ENCODE data around the gene STK32B. TPM values are rescaled to one million over a fixed set of nuclear protein-coding genes. Genes with fewer than 3 reads are reported as not detected.
A peak's percentile ranks its signal among the peaks of the same experiment; 100 is the strongest.

STK32B gene
- total and polyA plus RNA-seq, 2 of the 4 experiments (the other 2 are of a cell fraction), result 5.5 to 6.3 TPM

- Histone ChIP-seq H3K9ac (ENCODE audit: low read depth, low read length) (no peak overlapping the region), H3K18ac (ENCODE audit: low read depth, low read length) (no peak overlapping the region), H3K9me1 (ENCODE audit: insufficient read depth, low read length) (no peaks in the 10 kb centered on the region), H2BK5ac (ENCODE audit: low read depth, low read length, poor library complexity, severe bottlenecking) (no peak overlapping the region), H3K4me3 (ENCODE audit: insufficient read depth, low read depth, low read length) (no peak overlapping the region), H3K14ac (replicated peaks; ENCODE audit: low read depth, low read length) (no peak overlapping the region), H3K9me3 (ENCODE audit: control insufficient read depth, insufficient read depth, low read length) (peaks cover 6% of the 10 kb centered on the region), H2BK20ac (ENCODE audit: low read depth, low read length) (no peak overlapping the region), H3K4me1 (ENCODE audit: control insufficient read depth, insufficient read depth, low read length) (no peaks in the 10 kb centered on the region), H3K56ac (ENCODE audit: extremely low read depth, insufficient read depth, low read length) (no peak overlapping the region), H2BK120ac (ENCODE audit: low read depth, low read length) (no peak overlapping the region), H2BK15ac (ENCODE audit: low read depth, low read length) (no peak overlapping the region), H2AFZ (replicated peaks; ENCODE audit: low read length, poor library complexity) (no peak overlapping the region), H2AK5ac (ENCODE audit: low read depth, low read length) (no peak overlapping the region), H4K5ac (ENCODE audit: low read depth, low read length) (no peak overlapping the region), H4K20me1 (ENCODE audit: insufficient read depth, low read length) (no peaks in the 10 kb centered on the region), H4K8ac (ENCODE audit: low read depth in 2 of 2, low read length in 2 of 2) (no peak overlapping the region), H2AK9ac (replicated peaks; ENCODE audit: low read depth, low read length, poor library complexity) (no peak overlapping the region), H3K27ac (ENCODE audit: insufficient read depth, low read length) (no peak overlapping the region), H3K4me2 (ENCODE audit: low read depth, low read length) (peak overlapping the region; percentile 65; the same call in 1 of the 2 replicates), H3K23ac (ENCODE audit: low read depth, low read length) (no peak overlapping the region), H3K27me3 (ENCODE audit: control insufficient read depth, insufficient read depth, low read length) (no peaks in the 10 kb centered on the region), H4K91ac (ENCODE audit: insufficient read depth, low read depth, low read length) (no peak overlapping the region), H3K36me3 (ENCODE audit: control insufficient read depth, insufficient read depth, low read length) (no peaks in the 10 kb centered on the region), H3K79me1 (ENCODE audit: low read depth in 1 of 2, low read length in 2 of 2) (no peaks in the 10 kb centered on the region), H3K4ac (ENCODE audit: low read depth, low read length) (no peak overlapping the region)
- DNase-seq (no peak), ATAC-seq (ENCODE audit: low read depth) (peak; percentile 65)
- in situ Hi-C loops (cut with MboI; ENCODE audit: low sequenced_read_pairs) (no loop called here), intact Hi-C loops (cut with micrococcal nuclease) (no loop called here), dilution Hi-C loops (cut with HindIII; ENCODE audit: low sequenced_read_pairs, unreplicated experiment) (no loop called here)
- POLR2A ChIA-PET (ENCODE audit: unreplicated experiment), result no interaction called here
- no TSS peak for BruUV-seq (replicated peaks)
- TF ChIP-seq CTCF (conservative IDR thresholded peaks at IDR 0.05; ENCODE audit: low read depth, low read length) (0 out of 2 replicates have a peak, but pooled peaks have one; percentile 4), MAFK (IDR thresholded peaks at IDR 0.05; ENCODE audit: low read depth, low read length) (no peak)
- CTCF ChIA-PET, result interaction anchor here (1.0 to 1.8 kb wide), 3 partner anchors 10 to 359 kb away, joined by 3 to 14 read pairs (median 5); partner anchors contain the start of gene STK32B
- WGBS, 2 experiments (ENCODE audit: extremely low coverage in 2 of 2, insufficient read length in 1 of 2), result 70% methylated on average over 2 of the region's 6 CpGs; no CpG with 5 or more reads in 1 of the 2 experiments
Observed at GRCh38 chr4:5409972-5410618, 358.8 kb downstream of the STK32B start.
